GM12874 (cell line): ENCODE results near the gene ZNF584.

ENCODE experiments used
- CTCF ChIP-seq: IDR thresholded peaks from 2 replicates; pipeline ENCODE4 v1.5.1; 2011; ENCODE audit warnings: low read depth, mild to moderate bottlenecking, control low read depth, low read length, moderate library complexity; ENCODE audit not compliant: insufficient read depth

ZNF584 gene

GRCh38 chr19:58388175-58388526 lies 20.3 kb upstream of the ZNF584 start:
- no peak for TF ChIP-seq CTCF

GRCh38 chr19:58392945-58393724 lies 15.3 kb upstream of the ZNF584 start:
- TF ChIP-seq CTCF: no peak

GRCh38 chr19:58393725-58394033 lies 14.8 kb upstream of the ZNF584 start:
- TF ChIP-seq CTCF: no peak

GRCh38 chr19:58394821-58395219 lies 13.6 kb upstream of the ZNF584 start:
- no peak for TF ChIP-seq CTCF

- TF ChIP-seq CTCF: no peak
Observed at GRCh38 chr19:58395220-58395978, 13.1 kb upstream of the ZNF584 start, which contains the start of gene RNF225. RNF225 (plus strand) TSS chr19:58395656; CDS start chr19:58396090, 434 bp downstream.

- TF ChIP-seq CTCF: no peak
Observed at GRCh38 chr19:58395979-58396627, 12.3 kb upstream of the ZNF584 start.
